GM19328 (cell line): ENCODE results near the gene PLEKHG4B.
"Not testable (repeated sequence)": the region's sequence is repeated elsewhere in the genome, so short reads cannot be mapped to it uniquely, and the experiment has no call there.

Source experiments
- ATAC-seq: cut with Tn5 transposase; IDR thresholded peaks from one replicate; pipeline ENCODE4 v1.9.1; 2021; ENCODE audit warnings: mild to moderate bottlenecking, moderate library complexity; ENCODE audit not compliant: unreplicated experiment

The PLEKHG4B gene

GRCh38 chr5:186091-187041, 94.4 kb downstream of the PLEKHG4B start:
- ATAC-seq = no peak

DNA sequence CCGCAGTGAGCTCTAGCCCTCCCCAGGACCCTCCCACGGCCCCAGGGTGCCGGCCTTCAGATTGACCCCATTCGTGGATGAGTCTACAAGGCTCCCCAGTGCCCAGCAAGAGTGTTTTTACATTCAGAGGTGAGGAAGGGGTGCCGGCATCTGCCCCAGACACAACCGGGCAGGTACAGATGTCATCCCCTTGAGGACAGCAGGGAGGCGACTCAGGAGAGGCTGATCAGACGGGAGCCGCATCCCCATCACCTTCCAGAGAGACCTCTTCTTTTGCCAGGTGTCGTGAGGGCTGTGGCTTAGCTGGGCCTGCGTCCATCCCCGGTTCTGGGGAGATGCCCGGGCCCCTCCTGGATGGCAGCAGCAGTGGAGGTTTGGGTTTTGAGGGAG, 95.1 kb downstream of the PLEKHG4B start:
- no peak for ATAC-seq

DNA sequence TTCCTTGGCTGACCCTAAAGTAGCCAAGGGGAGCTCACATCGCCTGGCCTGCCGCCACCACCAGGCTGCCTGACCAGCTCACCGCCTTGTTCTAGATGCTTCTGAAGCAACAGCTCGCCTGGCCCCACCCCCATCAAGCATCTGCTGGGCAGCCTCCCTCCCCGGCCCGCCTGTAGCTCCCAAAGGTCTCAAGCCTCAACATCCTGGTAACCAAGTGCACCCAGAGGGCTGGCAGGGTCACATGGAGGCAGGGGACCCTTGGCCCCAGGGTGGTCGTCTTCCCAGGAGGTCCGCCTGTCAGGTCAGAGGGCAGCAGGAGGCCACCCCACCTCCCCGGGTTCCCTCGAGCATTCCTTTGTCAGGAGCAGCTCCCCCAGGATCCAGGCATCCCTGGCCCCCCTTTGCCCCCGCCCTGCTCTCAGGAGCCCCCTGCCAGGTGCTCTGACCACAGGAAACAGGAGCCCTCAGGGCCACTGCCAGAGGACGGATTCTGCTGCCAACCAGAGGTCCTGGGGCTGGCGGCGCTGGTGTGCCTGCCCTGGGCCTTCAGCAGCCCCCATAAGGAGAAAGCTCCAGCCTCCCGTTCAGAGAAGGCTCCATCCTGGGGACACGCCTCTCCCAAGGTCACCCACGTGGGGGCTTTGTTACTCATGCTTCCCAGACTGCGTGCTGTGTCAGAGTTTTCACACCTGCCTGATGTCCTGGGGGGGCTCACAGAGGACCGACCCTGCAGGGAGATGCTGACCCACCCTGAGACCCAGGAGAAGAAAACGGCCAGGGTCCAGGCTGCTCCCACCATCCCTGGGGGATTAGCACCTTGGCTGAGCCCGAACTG, 95.9 kb downstream of the PLEKHG4B start:
- no peak for ATAC-seq

GRCh38 chr5:188488-189481, 96.8 kb downstream of the PLEKHG4B start:
- peak; percentile 72 for ATAC-seq

DNA sequence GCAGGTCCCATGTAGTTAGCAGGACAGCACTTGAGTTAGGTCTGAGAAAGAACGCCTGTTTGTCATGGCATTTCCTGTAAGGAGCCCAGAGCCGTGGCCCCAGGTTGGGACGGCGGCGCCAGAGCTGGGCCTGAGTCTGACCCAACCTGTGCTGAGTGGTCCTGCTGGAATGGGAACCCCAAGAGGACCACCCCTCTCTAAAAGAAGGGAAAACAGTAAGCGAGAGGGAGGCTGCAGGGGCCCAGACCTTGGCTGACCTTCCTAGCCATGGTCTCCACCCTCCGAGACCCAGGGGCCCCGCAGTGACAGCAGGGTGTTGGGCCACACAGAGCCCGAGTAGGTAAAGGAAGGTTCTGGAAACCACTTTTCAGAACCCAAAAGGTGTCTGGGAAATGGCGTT, 97.5 kb downstream of the PLEKHG4B start:
- ATAC-seq = no peak

GRCh38 chr5:189976-190365, 98.0 kb downstream of the PLEKHG4B start:
- ATAC-seq = no peak

GRCh38 chr5:190366-191035, 98.5 kb downstream of the PLEKHG4B start:
- ATAC-seq = no peak

DNA sequence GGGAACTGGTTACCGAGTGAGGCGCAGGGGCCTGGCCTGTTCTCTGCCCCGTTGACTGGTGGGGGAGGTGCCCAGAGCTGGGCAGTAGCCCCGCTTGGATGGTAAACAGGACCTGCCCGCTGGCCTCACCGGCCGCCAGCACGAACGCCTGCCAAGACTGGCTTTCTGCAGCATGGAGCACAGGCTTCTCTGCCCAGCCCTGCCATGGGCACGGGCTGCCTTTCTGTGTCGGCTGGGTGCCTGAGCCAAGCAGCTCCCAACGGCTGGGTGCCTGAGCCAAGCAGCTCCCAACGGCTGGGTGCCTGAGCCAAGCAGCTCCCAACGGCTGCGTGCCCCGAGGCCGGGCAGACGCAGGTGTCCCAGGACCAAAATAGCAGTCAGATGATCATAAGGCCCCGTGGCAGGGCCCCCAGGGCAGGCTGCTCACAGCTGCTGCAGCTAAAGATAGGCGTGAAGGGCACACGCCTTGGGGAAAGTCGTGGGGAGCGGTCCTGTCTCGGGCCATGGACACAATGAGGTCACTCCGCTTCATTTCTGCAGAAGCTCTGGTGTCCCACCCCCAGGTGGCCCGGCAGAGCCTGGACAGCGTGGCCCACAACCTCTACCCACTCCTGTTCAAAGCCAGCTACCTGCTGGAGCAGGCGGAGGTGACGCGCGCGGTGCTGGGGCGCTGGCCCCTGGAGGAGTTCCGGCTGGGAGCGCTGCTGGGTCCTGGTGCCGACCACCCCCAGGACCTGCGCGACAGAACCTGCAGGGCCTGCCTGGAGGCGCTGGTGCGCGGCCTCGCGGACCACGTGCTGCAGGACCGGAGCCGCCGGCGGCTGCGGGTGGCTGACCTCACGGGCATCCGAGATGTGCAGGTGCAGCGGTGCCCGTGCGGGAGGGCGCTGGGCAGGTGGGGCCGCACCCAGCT, 99.3 kb downstream of the PLEKHG4B start, which contains the start of gene LRRC14B:
Gene LRRC14B, plus strand, starts transcription at position 460 of the 913 bp plus-strand sequence. Its CDS starts 44 bp downstream, at position 504.
- ATAC-seq = peak; percentile 48

GRCh38 chr5:191949-192690, 100.2 kb downstream of the PLEKHG4B start:
- no peak for ATAC-seq

DNA sequence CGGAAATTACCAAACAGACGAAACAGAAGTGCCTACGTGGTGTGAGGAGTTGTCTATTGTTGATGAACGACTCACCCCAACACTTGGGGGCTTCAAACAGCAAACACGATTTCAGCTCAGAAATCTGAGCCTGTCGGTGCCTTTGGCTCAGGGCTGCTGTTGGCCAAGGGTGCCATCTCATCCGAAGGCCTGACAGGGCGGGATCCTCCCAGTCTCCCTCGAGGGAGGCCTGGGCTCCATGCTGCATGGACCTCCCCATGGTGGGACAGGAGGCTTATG, 100.7 kb downstream of the PLEKHG4B start:
- ATAC-seq = no peak

- ATAC-seq = no peak
These were observed 101.2 kb downstream of the PLEKHG4B start for GRCh38 chr5:192970-193831.

- ATAC-seq = no peak
These were observed 102.1 kb downstream of the PLEKHG4B start for GRCh38 chr5:194102-194501.

DNA sequence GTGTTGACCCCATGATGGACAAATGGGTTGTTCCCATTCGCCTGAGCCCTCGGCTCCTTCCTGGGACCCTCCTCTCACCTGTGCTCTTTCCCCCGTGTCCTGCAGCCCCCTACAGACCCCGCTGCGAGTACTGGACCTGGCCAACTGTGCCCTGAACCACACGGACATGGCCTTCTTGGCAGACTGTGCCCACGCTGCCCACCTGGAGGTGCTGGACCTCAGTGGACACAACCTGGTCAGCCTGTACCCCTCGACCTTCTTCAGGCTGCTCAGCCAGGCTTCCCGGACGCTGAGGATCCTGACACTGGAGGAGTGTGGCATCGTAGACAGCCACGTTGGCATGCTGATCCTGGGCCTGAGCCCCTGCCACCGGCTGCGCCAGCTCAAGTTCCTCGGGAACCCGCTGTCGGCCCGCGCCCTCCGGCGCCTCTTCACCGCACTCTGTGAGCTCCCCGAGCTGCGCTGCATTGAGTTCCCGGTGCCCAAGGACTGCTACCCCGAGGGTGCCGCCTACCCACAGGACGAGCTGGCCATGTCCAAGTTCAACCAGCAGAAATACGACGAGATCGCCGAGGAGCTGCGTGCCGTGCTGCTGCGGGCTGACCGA, 102.7 kb downstream of the PLEKHG4B start:
- ATAC-seq = no peak

DNA sequence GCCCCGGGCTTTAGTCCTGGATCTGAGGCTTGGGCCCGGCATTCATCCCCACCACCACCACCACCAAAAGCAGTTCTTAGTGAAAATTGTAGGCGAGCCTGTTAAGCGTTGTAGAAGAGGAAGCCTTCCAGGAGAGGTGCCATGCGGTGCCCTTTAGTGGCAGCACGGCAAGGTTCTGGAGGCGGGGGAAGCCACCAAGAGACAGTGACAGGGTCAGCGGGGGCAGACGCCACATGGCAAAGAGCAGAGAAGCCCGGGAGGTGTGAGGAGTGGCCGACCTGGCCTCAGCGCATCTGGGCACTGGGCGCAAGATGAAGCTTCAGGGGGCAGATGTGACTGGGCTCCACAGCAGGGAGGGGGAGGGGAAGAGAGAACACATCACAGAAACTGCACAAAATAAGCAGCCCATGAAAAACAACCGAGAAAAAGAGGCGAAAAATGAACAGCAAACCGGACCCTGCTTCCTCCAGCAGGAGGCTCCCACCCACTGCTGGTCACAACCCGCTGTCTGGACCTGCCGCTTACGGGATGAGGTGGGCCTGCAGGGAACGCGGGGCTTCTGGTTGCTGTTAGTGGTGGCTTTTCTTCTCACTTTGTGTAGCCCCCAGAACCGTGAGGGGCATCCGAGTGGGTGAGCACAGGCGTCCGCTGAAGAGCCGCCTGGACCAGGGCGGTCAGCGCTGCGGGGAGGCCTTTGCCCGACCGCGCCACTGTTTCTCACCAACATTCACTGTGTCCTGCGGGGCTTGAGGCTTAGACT, 103.6 kb downstream of the PLEKHG4B start:
- ATAC-seq = no peak

DNA sequence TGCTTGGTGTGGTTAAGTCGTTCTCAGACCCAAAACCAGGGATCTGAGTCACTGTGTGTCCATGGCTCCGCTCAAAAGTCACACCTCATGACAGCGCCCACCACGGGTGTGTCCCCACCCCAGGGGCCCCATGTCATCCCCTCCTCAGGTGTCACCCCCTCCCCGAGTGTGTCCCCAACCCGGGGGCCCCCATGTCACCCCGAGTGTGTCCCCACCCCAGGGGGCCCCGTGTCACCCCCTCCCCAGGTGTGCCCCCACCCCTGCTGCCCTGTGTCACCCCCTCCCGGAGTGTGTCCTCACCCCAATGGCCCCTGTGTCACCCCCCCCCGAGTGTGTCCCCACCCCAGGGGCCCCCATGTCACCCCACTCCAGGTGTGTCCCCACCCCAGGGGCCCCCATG, 104.4 kb downstream of the PLEKHG4B start:
- no peak for ATAC-seq

DNA sequence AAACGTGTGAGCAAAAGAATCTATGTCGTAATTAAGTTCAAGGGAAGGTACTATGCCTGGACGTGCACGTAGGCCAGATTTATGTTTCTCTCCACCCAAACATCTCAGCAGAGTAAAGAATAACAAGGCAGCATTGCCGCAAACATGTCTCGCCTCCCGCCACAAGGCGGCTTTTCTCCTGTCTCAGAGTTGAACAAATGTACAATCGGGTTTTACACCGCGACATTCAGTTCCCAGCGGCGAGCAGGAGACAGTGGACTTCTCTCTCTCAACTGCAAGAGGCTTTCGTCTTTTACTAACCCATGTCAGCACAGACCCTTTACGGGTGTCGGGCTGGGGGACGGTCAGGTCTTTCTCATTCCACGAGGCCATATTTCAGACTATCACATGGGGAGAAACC, 105.1 kb downstream of the PLEKHG4B start:
- ATAC-seq = not testable (repeated sequence)
